ENCODE measurements around the gene FOXE1.

FOXE1 gene

GRCh38 chr9:97848480-97849237, 4.4 kb upstream of the FOXE1 start:
- DNase-seq: no peak

GRCh38 chr9:97849980-97850379, 3.0 kb upstream of the FOXE1 start:
- DNase-seq: no peak

- no peak for DNase-seq
Observed at GRCh38 chr9:97850746-97851445, 2.1 kb upstream of the FOXE1 start.

GRCh38 chr9:97851446-97851883, 1.6 kb upstream of the FOXE1 start:
- no peak for DNase-seq

GRCh38 chr9:97852001-97852398, 1.0 kb upstream of the FOXE1 start:
- no peak for DNase-seq

GRCh38 chr9:97852399-97853055, 499 bp upstream of the FOXE1 start:
- no peak for DNase-seq

- DNase-seq: no peak
Observed at GRCh38 chr9:97853844-97854695, 1.0 kb downstream of the FOXE1 start.

- no peak for DNase-seq
Observed at GRCh38 chr9:97854696-97855485, 1.9 kb downstream of the FOXE1 start.

- DNase-seq: no peak
Observed at GRCh38 chr9:97855486-97855875, 2.5 kb downstream of the FOXE1 start.

GRCh38 chr9:97855899-97856298, 2.9 kb downstream of the FOXE1 start:
- no peak for DNase-seq

- DNase-seq: no peak
Observed at GRCh38 chr9:97856857-97857605, 4.0 kb downstream of the FOXE1 start.

GRCh38 chr9:97857606-97858392, 4.8 kb downstream of the FOXE1 start:
- DNase-seq: no peak

GRCh38 chr9:97858393-97858713, 5.3 kb downstream of the FOXE1 start:
- no peak for DNase-seq

- DNase-seq: no peak
Observed at GRCh38 chr9:97858826-97859225, 5.8 kb downstream of the FOXE1 start.

GRCh38 chr9:97859346-97859745, 6.3 kb downstream of the FOXE1 start:
- DNase-seq: no peak

- DNase-seq: no peak
Observed at GRCh38 chr9:97860451-97861147, 7.6 kb downstream of the FOXE1 start.

- no peak for DNase-seq
Observed at GRCh38 chr9:97861148-97861475, 8.1 kb downstream of the FOXE1 start.

GRCh38 chr9:97863314-97863713, 10.3 kb downstream of the FOXE1 start:
- peak; percentile 43 to 81 for DNase-seq

GRCh38 chr9:97864396-97864795, 11.4 kb downstream of the FOXE1 start:
- DNase-seq: no peak

- DNase-seq: no peak
Observed at GRCh38 chr9:97866300-97866699, 13.3 kb downstream of the FOXE1 start.
